Glomerular endothelial cell (primary cell): ENCODE measurements around the gene SMPDL3A. TPM values are rescaled to one million over a fixed set of nuclear protein-coding genes. Genes with fewer than 3 reads are reported as not detected.

Experiments
- DNase-seq: peaks from one replicate; pipeline ENCODE4 v3.0.0-alpha.2; 2011; ENCODE audit warnings: low read depth, low spot score; ENCODE audit errors: extremely low read depth
- total RNA-seq: library from RNA; depleted of rRNA; stranded (reverse); fragments of >200 nt; gene quantifications from 2 replicates; pipeline ENCODE4 v1.2.3, GENCODE V29; 2015

SMPDL3A gene
- total RNA-seq, 1 donor from 2014 or later: 13.0 TPM

GRCh38 chr6:122845916-122846612 lies 57.0 kb downstream of the SMPDL3A start:
- DNase-seq: no peak

GRCh38 chr6:122853259-122853995 lies 64.4 kb downstream of the SMPDL3A start:
- no peak for DNase-seq

Other genes starting within 250 kb of the SMPDL3A start
- 1.9 and 8.5 TPM in 2 replicates for gene PKIB, start 178.9 kb upstream of the SMPDL3A start, total RNA-seq
- not detected in 2 replicates for gene FABP7, start 9.5 kb upstream of the SMPDL3A start, total RNA-seq
- gene CLVS2, start 207.0 kb downstream of the SMPDL3A start, total RNA-seq: 0.06 TPM in 1 of 2 replicates, not detected in the other